ENCODE results near the gene HUS1B.
"Not testable (repeated sequence)": the region's sequence is repeated elsewhere in the genome, so short reads cannot be mapped to it uniquely, and the experiment has no call there.

The HUS1B gene
- total RNA-seq, result 0.04 to 0.65 (median 0.23) reads per million in 18 experiments

DNA sequence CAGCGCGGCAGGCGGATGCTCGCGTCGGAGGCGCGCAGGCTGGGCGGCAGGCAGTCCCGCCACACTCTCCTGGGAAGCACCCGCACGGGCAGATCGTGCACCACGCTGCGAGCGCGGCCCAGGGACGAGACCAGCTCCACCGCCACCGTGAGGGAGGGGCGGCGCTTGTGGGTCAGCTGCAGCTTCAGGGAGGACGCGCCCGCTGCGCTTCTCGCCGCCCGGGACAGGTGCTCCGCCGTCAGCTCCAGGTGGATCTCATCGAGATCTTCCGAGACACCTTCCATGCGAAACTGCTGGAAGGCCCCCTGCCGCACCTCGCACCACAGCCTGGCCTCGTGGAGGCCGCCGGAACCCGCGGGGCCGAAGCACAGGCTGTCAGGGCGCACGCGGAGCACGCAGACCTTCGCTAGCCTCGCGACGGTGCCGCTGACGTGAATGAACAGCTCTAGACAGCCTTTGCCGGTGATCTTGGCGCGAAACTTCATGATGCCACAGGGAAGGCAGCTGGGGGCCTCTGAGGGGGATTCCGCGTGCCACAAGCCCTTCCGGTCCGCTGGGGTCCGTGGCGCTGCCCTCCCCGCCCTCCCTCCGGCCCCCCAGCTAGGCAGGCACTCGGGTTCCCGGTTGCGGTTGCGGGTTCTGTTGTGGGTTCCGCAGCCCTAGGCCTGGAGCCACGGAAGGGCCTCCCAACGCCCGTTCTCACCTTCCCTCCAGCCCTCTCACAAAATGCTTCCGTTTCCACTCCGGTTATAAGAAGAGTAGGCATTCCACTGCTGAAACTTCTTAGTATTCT is at the start of gene HUS1B:
HUS1B (minus strand) TSS at position 641 of the 793 bp plus-strand sequence; CDS start at position 485, 156 bp downstream.
- no peak for DNase-seq

- no peak for DNase-seq
Measured at GRCh38 chr6:706146-706545, 49.2 kb upstream of the HUS1B start.

DNA sequence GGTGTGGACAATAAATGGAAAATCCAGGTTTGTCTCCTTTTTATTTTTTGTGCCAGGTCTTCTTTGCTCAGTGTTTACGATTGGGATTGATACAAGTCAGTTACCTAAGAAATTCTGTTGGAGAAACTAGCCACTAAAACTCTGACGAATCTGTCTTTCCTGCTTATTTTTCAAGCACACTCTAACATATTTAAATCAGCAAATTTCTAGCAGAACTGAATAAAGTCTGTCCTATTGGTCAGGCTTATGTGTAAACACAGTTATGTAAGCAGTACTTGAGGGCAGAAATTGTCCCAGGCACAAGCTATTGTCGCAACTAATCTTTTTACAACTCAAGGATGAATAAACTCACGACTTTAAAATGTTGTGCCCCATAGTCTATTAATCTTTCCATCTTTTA is 48.1 kb upstream of the HUS1B start:
- no peak for DNase-seq

GRCh38 chr6:704046-704445 is 47.1 kb upstream of the HUS1B start:
- no peak for DNase-seq

DNA sequence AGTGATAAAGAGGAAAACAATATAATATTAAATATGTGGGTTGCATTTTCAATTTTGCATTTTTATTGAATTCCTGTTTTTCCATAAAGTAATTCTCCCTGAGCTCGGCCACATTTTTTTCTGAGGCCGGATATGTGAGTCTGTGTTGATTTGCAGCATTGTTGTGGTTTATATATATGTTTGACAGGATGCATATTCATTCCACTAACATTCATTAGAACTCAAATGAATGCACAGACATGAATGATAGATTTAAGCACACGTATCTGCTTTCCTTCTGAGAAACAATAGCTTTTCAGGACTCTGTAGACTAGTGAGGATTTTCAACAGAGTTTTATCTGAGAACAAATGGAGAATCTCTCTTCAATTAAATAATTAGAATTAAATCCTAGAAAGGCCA is 46.7 kb upstream of the HUS1B start:
- DNase-seq, result no peak

GRCh38 chr6:701700-702479 is 45.0 kb upstream of the HUS1B start:
- DNase-seq, result no peak

GRCh38 chr6:701215-701614 is 44.3 kb upstream of the HUS1B start:
- no peak for DNase-seq

- DNase-seq, result no peak
Measured at GRCh38 chr6:700490-700889, 43.6 kb upstream of the HUS1B start.

- no peak for DNase-seq
Measured at GRCh38 chr6:699319-699718, 42.4 kb upstream of the HUS1B start.

DNA sequence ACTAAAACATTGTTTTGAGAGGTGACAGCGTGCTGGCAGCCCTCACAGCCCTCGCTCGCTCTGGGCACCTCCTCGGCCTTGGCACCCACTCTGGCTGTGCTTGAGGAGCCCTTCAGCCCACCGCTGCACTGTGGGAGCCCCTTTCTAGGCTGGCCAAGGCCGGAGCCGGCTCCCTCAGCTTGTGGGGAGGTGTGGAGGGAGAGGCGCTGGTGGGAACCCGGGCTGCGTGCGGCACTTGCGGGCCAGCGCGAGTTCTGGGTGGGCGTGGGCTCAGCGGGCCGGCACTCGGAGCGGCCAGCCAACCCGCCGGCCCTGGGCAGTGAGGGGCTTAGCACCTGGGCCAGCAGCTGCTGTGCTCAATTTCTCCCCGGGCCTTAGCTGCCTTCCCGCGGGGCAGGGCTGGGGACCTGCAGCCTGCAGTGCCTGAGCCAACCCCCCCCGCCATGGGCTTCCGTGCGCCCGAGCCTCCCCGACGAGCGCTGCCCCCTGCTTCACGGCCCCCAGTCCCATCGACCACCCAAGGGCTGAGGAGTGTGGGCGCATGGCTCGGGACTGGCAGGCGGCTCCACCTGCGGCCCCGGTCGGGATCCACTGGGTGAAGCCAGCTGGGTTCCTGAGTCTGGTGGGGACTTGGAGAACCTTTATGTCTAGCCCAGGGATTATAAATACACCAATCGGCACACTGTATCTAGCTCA is 37.7 kb upstream of the HUS1B start:
- DNase-seq, result not testable (repeated sequence)

DNA sequence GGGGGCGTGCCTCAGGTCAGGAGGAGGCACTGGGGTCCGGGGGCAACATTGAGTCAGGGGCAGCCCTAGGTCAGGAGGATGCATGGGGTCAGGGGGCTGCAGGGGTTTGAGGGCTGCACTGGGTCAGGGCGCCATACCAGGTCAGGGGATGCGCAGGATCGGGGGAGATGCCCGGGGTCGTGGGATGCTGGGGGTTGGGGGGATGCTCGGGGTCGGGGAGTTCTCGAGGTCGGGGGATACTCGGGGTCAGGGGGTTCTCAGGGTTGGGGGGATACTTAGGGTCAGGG is 36.8 kb upstream of the HUS1B start:
- no peak for DNase-seq

DNA sequence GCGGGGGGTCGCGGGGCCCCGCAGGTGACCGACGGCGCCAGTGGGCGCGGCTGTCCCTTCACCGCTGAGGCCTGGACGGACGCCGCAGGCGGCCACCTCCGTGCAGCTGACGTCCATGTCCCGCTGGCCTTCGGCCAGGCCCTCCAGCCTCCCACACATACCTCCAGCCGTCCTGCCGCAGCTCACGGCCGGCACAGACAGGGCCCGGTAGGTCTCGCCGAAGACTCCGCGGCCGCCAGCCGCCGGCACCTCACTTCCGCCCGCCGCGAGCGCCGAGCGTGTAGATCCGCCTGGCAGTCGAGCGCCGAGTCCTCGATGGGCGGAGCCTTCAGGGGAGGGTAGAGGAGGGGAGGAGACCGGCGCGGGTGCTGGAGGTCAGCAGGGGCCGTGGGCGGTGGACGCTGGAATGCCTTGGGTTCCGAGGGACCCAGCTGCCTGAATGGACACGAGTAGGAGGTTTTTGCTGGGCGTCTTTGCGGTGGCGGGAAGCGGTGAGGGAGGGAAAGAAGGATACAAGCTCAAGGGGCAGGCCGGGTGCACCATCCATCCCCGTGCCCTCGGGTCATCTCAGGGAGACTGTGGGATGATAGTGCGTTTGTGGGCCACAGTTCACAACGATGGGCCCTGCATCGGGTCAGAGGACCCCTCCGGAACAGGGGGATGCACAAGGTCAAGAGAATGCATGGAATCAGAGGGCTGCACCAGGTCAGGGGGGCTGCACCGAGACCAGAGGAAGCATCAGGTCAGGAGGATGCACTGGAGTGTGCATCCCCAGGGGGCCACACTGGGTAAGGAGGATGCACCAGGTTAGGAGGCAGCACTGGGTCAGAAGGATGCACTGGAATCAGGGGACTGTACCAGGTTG is 36.2 kb upstream of the HUS1B start, which contains the start of gene EXOC2:
EXOC2 (minus strand) TSS at position 282 of the 865 bp plus-strand sequence. CDS start 55,321 bp downstream, outside the sequence.
- peak; percentile 78 to 88 for DNase-seq

DNA sequence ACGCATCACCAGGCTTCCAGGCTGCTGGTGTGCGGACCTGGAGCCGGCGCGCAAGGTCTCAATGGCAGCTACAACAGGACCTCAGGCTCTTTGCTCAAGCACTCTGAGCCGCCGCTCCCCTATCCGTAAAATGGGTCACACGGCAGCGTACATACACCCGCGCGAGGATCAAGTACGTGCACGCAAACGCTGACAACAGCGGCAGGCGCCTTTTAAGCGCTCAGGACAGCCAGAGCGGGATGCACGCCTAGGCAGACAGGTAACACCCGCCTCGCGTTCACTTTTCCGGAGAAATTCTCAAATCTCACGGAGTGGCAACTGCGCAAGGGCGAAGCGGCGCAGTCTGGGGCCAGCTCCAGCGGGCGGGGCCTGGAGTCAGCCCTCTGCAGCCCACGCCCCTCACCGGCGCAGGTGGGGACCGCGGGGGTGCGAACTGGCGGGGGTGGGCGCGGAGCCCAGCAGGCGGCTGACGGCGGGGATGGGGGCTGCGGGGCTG is 35.5 kb upstream of the HUS1B start:
- DNase-seq, result peak; percentile 17 to 61

DNA sequence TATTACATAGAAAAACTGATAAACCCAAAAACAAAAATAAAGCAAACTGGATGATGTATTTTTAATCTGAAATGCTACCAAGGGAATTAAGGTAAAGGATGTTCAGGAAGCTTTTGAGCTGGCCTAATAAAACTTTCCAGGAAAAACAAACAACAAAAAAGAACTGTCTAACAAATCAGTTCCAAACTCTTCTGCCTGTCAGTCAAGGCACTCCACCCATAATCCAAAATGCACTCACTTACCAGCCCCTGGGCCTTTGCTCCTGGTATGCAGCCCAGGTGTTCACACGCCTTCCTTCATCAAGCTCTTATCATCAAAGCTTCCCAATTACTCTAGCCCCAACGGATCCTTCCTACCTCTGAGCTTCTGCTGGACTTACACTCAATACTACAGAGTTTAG is 32.3 kb upstream of the HUS1B start:
- DNase-seq, result no peak

GRCh38 chr6:686497-686896 is 29.6 kb upstream of the HUS1B start:
- DNase-seq, result no peak

DNA sequence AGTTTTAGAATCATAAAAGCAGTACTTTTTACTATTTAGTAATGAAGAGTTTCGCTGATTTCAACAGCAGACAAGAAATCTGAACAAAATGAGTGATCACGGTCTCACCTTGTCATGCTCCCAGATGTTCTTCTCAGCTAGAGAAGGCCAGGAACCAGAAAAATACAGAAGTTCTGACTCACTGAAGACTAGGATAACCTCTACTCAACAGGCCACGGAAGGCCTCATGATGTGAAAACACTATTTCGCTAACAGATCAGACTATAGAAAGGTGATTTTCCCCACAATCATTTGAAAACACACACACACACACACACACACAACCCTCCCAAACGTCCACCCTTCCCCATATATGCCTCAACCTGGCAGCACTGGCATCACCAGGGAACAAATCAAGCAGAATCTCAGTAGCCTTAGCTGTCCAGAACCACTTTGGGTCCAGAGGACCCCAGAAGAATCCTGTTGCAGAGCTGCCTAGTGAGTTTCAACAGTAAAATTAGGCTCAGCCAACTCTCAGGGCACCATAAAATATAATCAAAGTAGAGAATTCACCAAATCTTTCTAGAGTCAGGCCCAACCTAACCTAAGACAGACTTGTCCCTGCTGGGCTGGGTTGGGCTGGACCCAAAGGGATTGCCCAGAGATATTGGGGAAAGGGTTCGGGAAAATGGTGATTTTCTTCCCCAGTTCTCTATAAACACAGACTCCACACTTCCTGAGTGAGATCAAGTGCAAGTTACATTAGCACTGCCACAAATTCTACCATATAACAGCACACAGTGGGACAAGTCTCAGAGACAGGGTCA is 28.1 kb upstream of the HUS1B start:
- DNase-seq, result no peak

- DNase-seq, result no peak
Measured at GRCh38 chr6:683742-684440, 27.0 kb upstream of the HUS1B start.

DNA sequence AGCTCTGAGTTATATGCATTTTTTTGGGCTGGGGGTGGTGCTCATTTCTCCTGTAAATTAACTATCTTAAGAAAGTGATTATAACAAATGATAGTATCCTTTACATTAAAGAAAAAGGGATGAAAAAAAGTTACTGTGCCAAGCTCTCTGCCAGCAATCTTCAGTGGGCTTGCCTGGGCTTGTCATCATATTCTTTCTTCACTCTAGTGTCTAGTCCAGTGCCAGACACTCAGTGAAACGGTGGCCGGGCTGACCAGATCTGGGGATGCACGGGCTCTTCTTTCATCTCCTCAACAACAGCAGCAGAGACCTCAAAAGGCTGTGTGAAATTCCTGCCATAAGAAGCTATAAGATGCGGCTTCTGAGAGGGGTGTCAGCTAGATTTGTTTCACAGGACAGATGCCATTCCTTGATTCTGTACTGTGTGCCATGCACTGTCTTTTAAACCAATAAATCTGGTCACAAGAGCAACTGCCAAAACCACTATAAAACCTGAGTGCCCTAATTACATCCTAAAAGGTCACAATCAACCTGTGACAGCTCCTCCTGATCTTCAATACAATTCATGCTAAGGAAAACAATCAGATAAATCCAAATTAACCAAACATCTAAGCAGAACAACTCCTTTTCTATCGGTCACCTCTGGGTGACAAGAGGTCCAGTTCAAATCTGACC is 23.9 kb upstream of the HUS1B start:
- DNase-seq, result no peak

GRCh38 chr6:680251-680650 is 23.4 kb upstream of the HUS1B start:
- no peak for DNase-seq

DNA sequence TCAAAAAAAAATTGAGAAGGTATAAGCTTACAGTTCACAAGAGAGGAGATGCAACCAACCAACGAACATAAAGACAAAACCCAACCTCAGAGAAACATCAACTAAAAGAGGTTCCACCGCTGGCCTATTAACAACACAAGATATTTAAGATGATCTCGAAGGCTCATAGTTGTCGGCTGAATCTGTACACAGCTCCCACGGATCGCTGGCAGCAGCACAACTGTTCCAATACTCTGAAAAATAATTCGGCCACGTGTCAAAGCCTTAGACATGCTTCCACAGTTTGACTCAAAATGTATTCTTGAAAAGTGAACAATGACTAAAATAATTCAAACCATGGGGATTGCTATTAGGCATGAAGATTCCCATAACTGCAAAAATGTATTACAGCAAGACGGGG is 22.4 kb upstream of the HUS1B start:
- no peak for DNase-seq

Data from inflammatory macrophage (primary cell).